IMR-90 (cell line): ENCODE measurements around the gene SLC37A1.

Experiments used
- CEBPB ChIP-seq: IDR thresholded peaks from 2 replicates; pipeline ENCODE4 v1.6.1; 2012; ENCODE audit warnings: low read depth, low read length, improper control_type of control experiment
- CTCF ChIP-seq: conservative IDR thresholded peaks from 2 replicates; pipeline ENCODE4 v1.5.1; 2012; ENCODE audit warnings: mild to moderate bottlenecking, low read depth, low read length, improper control_type of control experiment
- ELK1 ChIP-seq: fragments of 150-350 bp; IDR thresholded peaks from 2 replicates; pipeline ENCODE4 v1.6.1; 2016; ENCODE audit warnings: low read depth, mild to moderate bottlenecking, low read length, moderate library complexity, borderline replicate concordance
- FOS ChIP-seq: fragments of 150-350 bp; IDR thresholded peaks from 2 replicates; pipeline ENCODE4 v1.6.1; 2016; ENCODE audit warnings: low read depth, low read length
- MAFK ChIP-seq: IDR thresholded peaks from 2 replicates; pipeline ENCODE4 v1.6.1; 2012; ENCODE audit warnings: low read depth, low read length, improper control_type of control experiment
- MAZ ChIP-seq: IDR thresholded peaks from 2 replicates; pipeline ENCODE4 v1.6.1; 2012; ENCODE audit warnings: low read depth, mild to moderate bottlenecking, low read length, improper control_type of control experiment, moderate library complexity, borderline replicate concordance
- MXI1 ChIP-seq: IDR thresholded peaks from 2 replicates; pipeline ENCODE4 v1.6.1; 2012; ENCODE audit warnings: low read depth, mild to moderate bottlenecking, low read length, moderate library complexity, borderline replicate concordance
- NFE2L2 ChIP-seq: fragments of 150-350 bp; IDR thresholded peaks from 2 replicates; pipeline ENCODE4 v1.6.1; 2016; ENCODE audit warnings: low read depth, mild to moderate bottlenecking, low read length
- POLR2A ChIP-seq: IDR thresholded peaks from 2 replicates; pipeline ENCODE4 v1.6.1; 2012; ENCODE audit warnings: mild to moderate bottlenecking, low read depth, low read length
- RAD21 ChIP-seq: IDR thresholded peaks from 2 replicates; pipeline ENCODE4 v1.6.1; 2012; ENCODE audit warnings: low read length, improper control_type of control experiment
- RFX5 ChIP-seq: IDR thresholded peaks from 2 replicates; pipeline ENCODE4 v1.8.0; 2012; ENCODE audit warnings: low read depth, mild to moderate bottlenecking, low read length, moderate library complexity
- SMC3 ChIP-seq: fragments of 150-350 bp; IDR thresholded peaks from 2 replicates; pipeline ENCODE4 v1.6.1; 2016; ENCODE audit warnings: low read depth, mild to moderate bottlenecking, antibody characterized with exemption, low read length, moderate library complexity
- USF2 ChIP-seq: fragments of 150-350 bp; IDR thresholded peaks from 2 replicates; pipeline ENCODE4 v1.6.1; 2017; ENCODE audit warnings: mild to moderate bottlenecking, antibody characterized with exemption, low read length, low read depth

- TF ChIP-seq CTCF (no peak), MXI1 (no peak), ELK1 (no peak), RAD21 (no peak), USF2 (no peak), CEBPB (no peak), FOS (no peak), MAZ (no peak), RFX5 (no peak), POLR2A (no peak), NFE2L2 (no peak), SMC3 (no peak), MAFK (no peak)
Measured at GRCh38 chr21:42547001-42547905, 33.6 kb downstream of the SLC37A1 start.
